ENCODE measurements around the gene CYB561D1. TPM values are rescaled to one million over a fixed set of nuclear protein-coding genes. Genes with fewer than 3 reads are reported as not detected.

CYB561D1 gene
- total RNA-seq, 4 donors from 2014 or later = 10.5 to 37.4 (median 17.3) TPM

DNA sequence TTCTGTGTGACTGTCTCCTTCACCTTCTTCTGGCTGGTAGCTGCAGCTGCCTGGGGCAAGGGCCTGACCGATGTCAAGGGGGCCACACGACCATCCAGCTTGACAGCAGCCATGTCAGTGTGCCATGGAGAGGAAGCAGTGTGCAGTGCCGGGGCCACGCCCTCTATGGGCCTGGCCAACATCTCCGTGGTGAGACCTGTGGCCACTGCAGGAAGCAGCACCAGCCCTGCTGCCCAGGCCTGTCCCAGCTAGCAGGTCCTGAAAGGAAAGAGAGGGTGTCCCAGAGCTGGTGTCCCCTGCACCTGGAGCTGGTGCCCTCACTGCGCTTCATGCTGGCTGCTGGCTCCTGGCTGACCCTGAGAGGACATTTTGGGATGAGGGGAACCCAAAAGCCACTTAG is 16.1 kb upstream of the CYB561D1 start:
- 72 to 100% methylated on average over 1 to 6 of the region's 6 CpGs for WGBS, 2 donors (ENCODE audit: low coverage in 1 of 2)
- DNase-seq = no peak
- intact Hi-C loops (cut with DNase I; ENCODE audit: low total_unique reads) (no loop called here), in situ Hi-C loops (cut with MboI; ENCODE audit: low pct_ligation_motif_present in 1 of 4, low pct_unique_long_range_greater_than_20kb in 1 of 4, low sequenced_read_pairs in 3 of 4) (no loop called here)
- H3K4me3 ChIP-seq = no peak overlapping the region
- no peaks in the 10 kb centered on the region for H3K36me3 ChIP-seq
- peaks cover 0 to 3% (median under 1%) of the 10 kb centered on the region in 4 donors for H3K4me1 ChIP-seq
- no peak overlapping the region for H3K27ac ChIP-seq
- H3K27me3 ChIP-seq = peaks cover 4% of the 10 kb centered on the region
- TF ChIP-seq POLR2A (IDR thresholded peaks at IDR 0.05) (no peak), POLR2AphosphoS5 (IDR thresholded peaks at IDR 0.05) (no peak), EP300 (IDR thresholded peaks at IDR 0.05; ENCODE audit: low read depth) (no peak)
- TF ChIP-seq, protein P1, sequence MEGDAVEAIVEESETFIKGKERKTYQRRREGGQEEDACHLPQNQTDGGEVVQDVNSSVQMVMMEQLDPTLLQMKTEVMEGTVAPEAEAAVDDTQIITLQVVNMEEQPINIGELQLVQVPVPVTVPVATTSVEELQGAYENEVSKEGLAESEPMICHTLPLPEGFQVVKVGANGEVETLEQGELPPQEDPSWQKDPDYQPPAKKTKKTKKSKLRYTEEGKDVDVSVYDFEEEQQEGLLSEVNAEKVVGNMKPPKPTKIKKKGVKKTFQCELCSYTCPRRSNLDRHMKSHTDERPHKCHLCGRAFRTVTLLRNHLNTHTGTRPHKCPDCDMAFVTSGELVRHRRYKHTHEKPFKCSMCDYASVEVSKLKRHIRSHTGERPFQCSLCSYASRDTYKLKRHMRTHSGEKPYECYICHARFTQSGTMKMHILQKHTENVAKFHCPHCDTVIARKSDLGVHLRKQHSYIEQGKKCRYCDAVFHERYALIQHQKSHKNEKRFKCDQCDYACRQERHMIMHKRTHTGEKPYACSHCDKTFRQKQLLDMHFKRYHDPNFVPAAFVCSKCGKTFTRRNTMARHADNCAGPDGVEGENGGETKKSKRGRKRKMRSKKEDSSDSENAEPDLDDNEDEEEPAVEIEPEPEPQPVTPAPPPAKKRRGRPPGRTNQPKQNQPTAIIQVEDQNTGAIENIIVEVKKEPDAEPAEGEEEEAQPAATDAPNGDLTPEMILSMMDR (IDR thresholded peaks at IDR 0.05) = no peak
- no peaks in the 10 kb centered on the region for H3K9me3 ChIP-seq

DNA sequence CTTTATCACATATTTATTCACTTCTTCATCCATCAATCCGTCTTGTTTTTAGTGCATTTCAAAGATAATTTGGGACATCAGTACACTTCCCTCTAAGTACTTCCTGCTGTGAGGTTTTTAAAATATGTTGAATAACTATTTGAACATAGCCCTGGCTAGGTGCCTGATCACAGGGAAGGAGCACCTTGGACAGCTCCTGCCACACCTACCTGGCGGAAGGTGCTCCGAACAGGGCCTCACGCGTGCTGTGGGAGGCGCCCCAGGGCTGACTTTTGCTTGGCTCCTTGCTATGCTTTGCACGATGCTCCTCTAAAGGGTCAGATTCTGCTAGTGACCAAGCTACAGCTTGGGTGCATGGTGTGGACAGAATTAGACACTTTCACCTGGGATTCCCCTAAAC is 15.1 kb upstream of the CYB561D1 start:
- intact Hi-C loops (cut with DNase I; ENCODE audit: low total_unique reads) = no loop called here
- no peak overlapping the region for H3K4me3 ChIP-seq
- peaks cover 4% of the 10 kb centered on the region for H3K27me3 ChIP-seq
- WGBS, 2 donors (ENCODE audit: low coverage in 1 of 2) = 11 to 35% methylated on average over 1 to 7 of the region's 7 CpGs
- H3K9me3 ChIP-seq = no peaks in the 10 kb centered on the region
- peak; percentile 35 for DNase-seq
- no peaks in the 10 kb centered on the region for H3K36me3 ChIP-seq
- peaks cover 0 to 9% (median 7%) of the 10 kb centered on the region in 4 donors for H3K4me1 ChIP-seq
- no peak for TF ChIP-seq POLR2AphosphoS5 (IDR thresholded peaks at IDR 0.05)
- TF ChIP-seq, protein P1 (IDR thresholded peaks at IDR 0.05) = no peak
- TF ChIP-seq POLR2A (IDR thresholded peaks at IDR 0.05) = no peak
- no peak for TF ChIP-seq EP300 (IDR thresholded peaks at IDR 0.05; ENCODE audit: low read depth)
- no peak overlapping the region for H3K27ac ChIP-seq
- in situ Hi-C loops (cut with MboI; ENCODE audit: low pct_ligation_motif_present in 1 of 4, low pct_unique_long_range_greater_than_20kb in 1 of 4, low sequenced_read_pairs in 3 of 4) = no loop called here

DNA sequence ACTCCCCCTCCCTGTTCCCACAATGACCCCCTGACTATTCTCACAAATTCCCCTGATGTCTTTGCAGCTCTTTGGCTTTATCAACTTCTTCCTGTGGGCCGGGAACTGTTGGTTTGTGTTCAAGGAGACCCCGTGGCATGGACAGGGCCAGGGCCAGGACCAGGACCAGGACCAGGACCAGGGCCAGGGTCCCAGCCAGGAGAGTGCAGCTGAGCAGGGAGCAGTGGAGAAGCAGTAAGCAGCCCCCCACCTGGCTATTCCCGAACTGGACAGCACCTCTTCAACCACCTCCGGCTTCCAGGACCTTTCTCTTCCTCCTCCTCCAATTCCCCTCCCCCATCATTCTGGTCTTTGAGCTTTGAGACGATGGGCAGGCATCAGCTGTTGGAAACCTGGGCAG is 14.6 kb upstream of the CYB561D1 start:
- Histone ChIP-seq H3K36me3 (no peaks in the 10 kb centered on the region), H3K9me3 (no peaks in the 10 kb centered on the region), H3K27ac (no peak overlapping the region), H3K4me1 (peaks cover 0 to 11% (median 8%) of the 10 kb centered on the region in 4 donors), H3K4me3 (no peak overlapping the region), H3K27me3 (peaks cover 4% of the 10 kb centered on the region)
- 50 to 63% methylated on average over 2 to 5 of the region's 5 CpGs for WGBS, 2 donors (ENCODE audit: low coverage in 1 of 2)
- in situ Hi-C loops (cut with MboI; ENCODE audit: low pct_ligation_motif_present in 1 of 4, low pct_unique_long_range_greater_than_20kb in 1 of 4, low sequenced_read_pairs in 3 of 4) = no loop called here
- intact Hi-C loops (cut with DNase I; ENCODE audit: low total_unique reads) = no loop called here
- DNase-seq = no peak
- TF ChIP-seq EP300 (IDR thresholded peaks at IDR 0.05; ENCODE audit: low read depth) (no peak), POLR2AphosphoS5 (IDR thresholded peaks at IDR 0.05) (no peak), POLR2A (IDR thresholded peaks at IDR 0.05) (no peak)
- TF ChIP-seq, protein P1 (IDR thresholded peaks at IDR 0.05) = no peak

DNA sequence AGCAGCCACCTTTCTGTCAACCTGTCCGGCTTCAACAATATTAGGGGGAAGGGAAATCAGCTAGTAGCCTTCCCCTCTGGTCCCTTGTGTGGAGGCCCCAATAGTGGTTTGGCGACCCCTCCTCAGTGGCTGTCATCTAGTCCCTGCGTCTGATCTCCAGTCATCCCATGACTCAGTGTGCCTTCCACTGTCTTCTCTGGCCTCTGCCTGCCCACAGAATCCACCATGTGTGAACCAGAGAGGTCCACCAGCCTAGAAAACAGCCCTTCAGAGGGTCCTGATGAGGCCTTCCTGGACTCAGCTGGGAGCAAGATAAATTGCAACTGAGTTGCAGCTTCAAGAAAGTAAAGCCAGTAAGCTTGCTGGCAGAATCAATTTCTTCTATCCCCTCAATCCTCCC is 14.0 kb upstream of the CYB561D1 start:
- Histone ChIP-seq H3K27ac (no peak overlapping the region), H3K4me3 (no peak overlapping the region), H3K9me3 (no peaks in the 10 kb centered on the region), H3K4me1 (peaks cover 5 to 17% (median 11%) of the 10 kb centered on the region in 4 donors), H3K27me3 (peaks cover 4% of the 10 kb centered on the region), H3K36me3 (no peaks in the 10 kb centered on the region)
- TF ChIP-seq EP300 (IDR thresholded peaks at IDR 0.05; ENCODE audit: low read depth) (no peak), POLR2A (IDR thresholded peaks at IDR 0.05) (no peak), POLR2AphosphoS5 (IDR thresholded peaks at IDR 0.05) (no peak)
- TF ChIP-seq, protein P1 (IDR thresholded peaks at IDR 0.05) = no peak
- WGBS, 2 donors (ENCODE audit: low coverage in 1 of 2) = 88% methylated on average over 3 of the region's 3 CpGs; no CpG with 5 or more reads in 1 of the 2 donors
- intact Hi-C loops (cut with DNase I; ENCODE audit: low total_unique reads) (no loop called here), in situ Hi-C loops (cut with MboI; ENCODE audit: low pct_ligation_motif_present in 1 of 4, low pct_unique_long_range_greater_than_20kb in 1 of 4, low sequenced_read_pairs in 3 of 4) (no loop called here)
- no peak for DNase-seq
